ENCODE data around the gene CLSTN2. TPM values are rescaled to one million over a fixed set of nuclear protein-coding genes. Genes with fewer than 3 reads are reported as not detected.

CLSTN2 gene
- total RNA-seq, 1 experiment from 2014 or later = 0.68 TPM

- no peak for TF ChIP-seq CTCF (conservative IDR thresholded peaks at IDR 0.05)
- H3K27ac Mint-ChIP-seq = peak overlapping the region; percentile 83 to 95 (median 83); a peak in 4 of 7 replicates
- no peak overlapping the region for H3K9ac ChIP-seq (ENCODE audit: extremely low read depth, insufficient read length, low read length)
These were observed 653.6 kb downstream of the CLSTN2 start for GRCh38 chr3:140588558-140588957.

More at GRCh38 chr3:140588558-140588957, 653.6 kb downstream of the CLSTN2 start:
- Histone ChIP-seq H3K79me2 (ENCODE audit: insufficient read depth, low read length) (no peaks in the 10 kb centered on the region), H3K23me2 (ENCODE audit: insufficient read length, low read depth, low read length, poor library complexity, severe bottlenecking) (no peaks in the 10 kb centered on the region), H4K5ac (ENCODE audit: insufficient read length, low read depth, low read length) (no peak overlapping the region), H3K79me1 (ENCODE audit: insufficient read depth, low read depth, low read length, poor library complexity, severe bottlenecking) (no peaks in the 10 kb centered on the region), H4K20me1 (ENCODE audit: control insufficient read depth, insufficient read depth, insufficient read length) (no peaks in the 10 kb centered on the region), H4K91ac (ENCODE audit: insufficient read length, low read depth, low read length) (no peak overlapping the region), H2BK120ac (ENCODE audit: low read depth, low read length, poor library complexity, severe bottlenecking) (no peak overlapping the region), H3K4me2 (ENCODE audit: insufficient read depth, insufficient read length, low read length) (peak overlapping the region; percentile 20), H2BK20ac (ENCODE audit: low read depth, low read length, poor library complexity, severe bottlenecking) (no peak overlapping the region), H3K18ac (ENCODE audit: insufficient read length, low read depth, low read length) (no peak overlapping the region), H3K27me3 (ENCODE audit: insufficient read depth, low read length) (no peaks in the 10 kb centered on the region), H4K8ac (replicated peaks; ENCODE audit: insufficient read length, low read depth, low read length) (no peak overlapping the region), H3K4ac (ENCODE audit: low read depth, low read length) (no peak overlapping the region), H3K27ac (ENCODE audit: insufficient read length, low read depth, low read length) (no peak overlapping the region), H2AK5ac (ENCODE audit: insufficient read length, low read length) (no peak overlapping the region), H2AFZ (ENCODE audit: low read length) (peak overlapping the region; percentile 7), H2BK15ac (ENCODE audit: low read depth, low read length) (no peak overlapping the region), H3K4me1 (ENCODE audit: insufficient read depth, low read length) (no peaks in the 10 kb centered on the region; the same call in 1 of the 2 replicates), H3T11ph (ENCODE audit: low read length) (no peak overlapping the region), H3K56ac (ENCODE audit: insufficient read length, low read depth, low read length) (no peak overlapping the region), H3K9me3 (ENCODE audit: control insufficient read depth, low read depth, low read length) (no peaks in the 10 kb centered on the region), H2BK12ac (ENCODE audit: insufficient read length, low read depth, low read length) (no peak overlapping the region), H3K14ac (ENCODE audit: insufficient read depth, low read length) (no peak overlapping the region), H3K23ac (ENCODE audit: insufficient read length, low read depth, low read length) (no peak overlapping the region), H2BK5ac (ENCODE audit: insufficient read length, low read length) (no peak overlapping the region)
- peaks cover 11 to 14% of the 10 kb centered on the region in 2 experiments for H3K4me1 Mint-ChIP-seq
- DNase-seq = peak; percentile 33
- no peaks in the 10 kb centered on the region; a peak in 1 of 5 replicates for H3K9me3 Mint-ChIP-seq
- no peaks in the 10 kb centered on the region for H3K27me3 Mint-ChIP-seq (ENCODE audit: low read depth)
- WGBS (ENCODE audit: extremely low coverage, insufficient read length, low lambda C conversion rate) = no CpG with 5 or more reads among the region's 3 CpGs
- H3K36me3 Mint-ChIP-seq (ENCODE audit: insufficient read depth in 1 of 3, low read depth in 3 of 3) = no peaks in the 10 kb centered on the region; a peak in 3 of 7 replicates
- H3K4me3 Mint-ChIP-seq = no peak overlapping the region

Measured in H9 (cell line).